Stimulated activated CD8-positive, alpha-beta memory T cell treated with anti-CD3 and anti-CD28 coated beads, Interleukin-7, amount 100 ng/mL, for 4 hours (primary cell): Measurements from ENCODE around the gene GPC3.
"Not testable (repeated sequence)": the region's sequence is repeated elsewhere in the genome, so short reads cannot be mapped to it uniquely, and the experiment has no call there.

Experiments used
- DNase-seq, 2 donors: peaks; one replicate each; pipeline ENCODE4 v3.0.0-alpha.2; 2020; ENCODE audit warnings: low read depth in 2 of 2

GPC3 gene

DNA sequence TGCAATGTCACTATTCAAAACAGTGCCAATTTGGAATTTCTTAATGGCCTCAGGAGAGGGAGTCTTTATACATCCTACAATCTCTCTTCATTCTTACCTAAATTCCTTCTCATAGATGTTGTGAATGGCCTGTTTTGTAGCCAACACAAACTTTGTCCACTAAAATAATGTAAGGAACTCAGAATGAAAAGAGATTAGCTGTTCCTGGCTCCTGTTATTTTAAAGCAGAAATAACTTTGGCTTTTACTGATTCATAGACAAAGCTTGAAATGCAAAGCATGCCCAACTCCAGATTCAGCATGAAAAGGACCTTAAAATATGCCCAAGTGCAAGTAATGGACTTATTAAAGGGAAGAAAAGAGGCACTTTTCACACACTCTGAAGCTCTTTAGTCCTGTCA is 424.1 kb downstream of the GPC3 start:
- no peak for DNase-seq

DNA sequence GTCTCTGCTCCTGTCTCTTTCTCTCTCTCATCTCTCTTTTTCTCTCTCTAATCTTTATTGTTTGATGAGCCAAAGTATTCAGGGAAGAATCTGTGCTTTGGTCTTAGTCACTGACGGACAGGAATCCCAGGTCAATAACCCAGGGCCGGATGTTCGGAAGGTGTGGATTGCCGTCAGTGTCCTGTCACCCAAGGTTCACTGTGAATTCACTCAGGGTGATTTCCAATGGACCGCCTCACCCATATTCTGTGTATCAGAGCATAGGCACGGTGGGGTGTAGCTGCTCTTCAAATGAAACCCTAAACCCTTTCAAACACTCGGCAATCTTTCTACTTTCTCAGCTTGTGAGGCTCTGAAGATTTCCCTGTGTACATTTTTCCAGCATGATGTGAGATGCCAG is 425.5 kb downstream of the GPC3 start:
- DNase-seq = no peak

DNA sequence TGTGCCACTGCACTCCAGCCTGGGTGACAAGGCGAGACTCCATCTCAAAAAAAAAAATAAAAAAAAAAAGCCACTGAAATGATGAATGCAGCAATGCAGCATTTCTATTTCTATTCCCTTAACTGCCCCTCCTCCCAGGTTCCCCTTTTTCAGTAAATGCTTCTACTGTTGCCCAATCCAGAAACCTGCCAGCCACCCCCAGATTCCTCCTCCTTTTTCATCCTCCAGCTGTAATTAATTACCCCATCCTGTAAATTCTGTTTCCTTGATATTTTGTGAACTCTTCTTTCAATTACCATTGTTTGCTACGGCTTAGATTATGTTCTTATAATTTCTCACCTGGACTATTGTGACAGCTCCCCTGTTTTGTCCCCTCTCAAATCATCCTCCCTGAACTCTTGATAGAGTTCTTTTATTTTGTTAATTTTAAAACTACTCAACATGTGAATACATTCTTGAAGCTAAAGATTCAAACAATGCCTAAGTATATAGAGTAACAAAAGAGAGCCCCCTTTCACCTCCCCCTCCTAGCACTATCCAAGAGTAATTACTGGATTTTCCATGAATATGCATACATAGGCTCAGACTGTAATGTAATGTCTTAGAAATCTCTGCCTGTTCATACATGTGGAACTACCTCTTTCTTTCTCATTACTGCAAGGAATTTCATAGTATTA is 429.5 kb downstream of the GPC3 start:
- DNase-seq = no peak

DNA sequence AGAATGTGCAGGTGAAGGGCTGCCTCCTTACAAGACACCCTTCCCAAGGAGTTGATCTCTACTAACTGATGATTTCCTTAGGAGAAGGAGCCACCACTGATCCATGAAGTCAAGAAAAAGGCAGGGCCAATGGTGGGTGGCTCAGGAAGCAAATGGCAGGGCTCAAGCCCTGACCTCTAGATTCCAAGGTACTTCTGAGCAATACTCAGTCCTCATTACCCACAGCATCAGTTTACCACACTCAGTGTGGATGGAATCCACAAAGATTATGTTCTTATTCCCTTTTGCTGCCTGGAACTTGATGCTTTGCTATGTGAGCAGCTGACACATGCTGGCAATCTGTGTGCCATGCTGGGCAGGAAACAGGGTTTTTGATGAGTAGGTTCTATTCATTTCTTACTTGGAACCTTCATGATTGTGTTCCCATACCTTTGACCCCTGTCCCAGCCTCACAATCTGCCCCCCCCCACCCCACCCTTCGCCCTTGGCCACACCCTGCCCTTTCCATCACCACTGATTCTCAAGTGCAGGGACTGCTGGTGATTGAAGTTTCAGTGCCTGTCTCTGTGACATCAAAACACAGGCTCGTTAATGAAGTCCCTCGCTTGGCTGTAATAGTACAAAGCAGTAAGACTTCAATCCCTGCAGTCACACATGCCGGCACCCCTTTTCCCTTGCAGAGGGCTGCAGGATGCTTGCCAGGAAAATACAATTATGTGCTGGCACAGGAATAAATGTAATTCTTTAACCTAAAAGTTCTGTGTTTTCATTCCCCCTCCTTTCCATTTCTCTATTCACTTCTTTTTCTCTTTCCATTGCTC is 434.5 kb downstream of the GPC3 start:
- DNase-seq = no peak

DNA sequence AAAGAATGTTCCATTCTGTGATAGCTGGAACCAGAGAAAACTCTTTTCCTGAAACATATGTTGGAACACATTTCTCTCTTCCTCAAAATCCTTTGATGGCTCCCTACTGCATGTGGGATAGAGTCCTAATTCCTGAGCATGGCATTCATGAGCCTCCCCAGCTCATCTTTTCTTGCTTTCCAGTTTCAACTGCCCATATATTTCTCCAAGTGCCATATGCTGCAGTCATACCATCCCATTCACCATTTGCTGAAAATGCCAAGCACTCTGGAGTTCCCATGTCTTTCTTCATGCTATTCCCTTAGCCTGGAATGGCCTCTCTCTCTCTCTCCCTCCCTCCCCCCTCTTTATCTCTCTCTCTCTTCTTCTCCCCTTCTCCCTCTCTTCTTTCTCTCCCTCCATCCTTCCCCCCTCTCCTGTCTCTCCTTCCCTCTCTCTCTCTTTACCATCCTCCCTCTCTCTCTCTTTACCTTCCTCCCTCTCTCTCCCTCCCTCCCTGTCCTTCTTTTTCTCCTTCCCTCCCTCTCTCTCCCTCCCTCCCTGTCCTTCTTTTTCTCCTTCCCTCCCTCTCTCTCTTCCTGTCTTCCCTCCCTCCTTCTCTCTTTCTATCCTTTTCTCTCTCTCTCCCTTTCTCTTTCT is 436.0 kb downstream of the GPC3 start:
- no peak for DNase-seq

DNA sequence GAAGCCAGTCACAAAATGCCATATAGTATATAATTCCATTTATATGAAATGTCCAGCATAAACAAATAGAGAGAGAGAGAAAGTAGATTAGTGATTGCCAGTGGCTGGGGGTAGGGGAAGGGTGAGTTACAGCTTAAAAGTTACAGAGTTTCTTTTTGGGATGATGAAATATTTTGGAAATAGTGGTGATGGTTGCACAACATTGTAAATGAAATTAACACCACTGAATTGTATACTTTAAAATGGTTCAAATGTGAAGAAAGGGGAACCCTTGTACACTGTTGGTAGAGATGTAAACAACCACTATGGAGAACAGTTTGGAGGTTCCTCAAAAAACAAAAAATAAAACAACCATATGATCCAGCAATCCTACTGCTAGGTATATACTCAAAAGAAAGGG is 439.0 kb downstream of the GPC3 start:
- no peak for DNase-seq

DNA sequence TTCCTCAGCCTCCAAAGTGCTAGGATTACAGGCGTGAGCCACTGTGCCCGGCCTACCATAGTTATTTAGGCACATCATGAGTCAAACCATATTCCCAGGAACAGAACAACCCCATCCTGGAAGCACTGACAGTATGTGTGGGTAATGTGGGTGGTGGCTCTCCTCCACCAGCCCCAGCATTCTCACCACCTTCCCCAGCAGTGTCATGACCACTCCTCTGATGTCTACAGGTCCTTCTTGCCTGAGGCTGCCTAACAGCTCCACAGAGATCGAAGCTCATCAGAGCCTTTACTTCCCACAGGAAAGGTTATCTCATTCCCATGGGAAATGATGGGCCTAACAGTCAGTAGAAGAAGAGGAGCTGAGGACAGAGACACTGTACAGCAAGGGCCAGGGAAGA is 440.6 kb downstream of the GPC3 start:
- DNase-seq = no peak

DNA sequence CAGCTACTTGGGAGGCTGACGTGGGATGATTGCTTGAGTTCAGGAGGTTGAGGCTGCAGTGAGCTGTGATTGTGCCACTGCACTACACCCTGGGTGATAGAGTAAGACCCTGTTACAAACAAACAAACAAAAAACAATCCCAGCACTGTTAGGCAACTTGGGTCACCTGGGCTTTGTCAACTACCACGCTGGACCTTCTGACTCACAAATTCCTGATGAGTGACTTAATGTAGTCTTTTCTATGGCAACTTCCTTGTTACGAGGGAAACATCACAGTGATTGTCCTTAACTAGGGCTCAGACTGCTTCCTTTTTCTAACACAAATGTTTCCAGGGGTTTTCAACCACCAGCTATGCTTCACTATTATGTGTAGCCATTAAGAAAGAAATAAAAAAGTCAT is 441.3 kb downstream of the GPC3 start:
- DNase-seq = no peak

DNA sequence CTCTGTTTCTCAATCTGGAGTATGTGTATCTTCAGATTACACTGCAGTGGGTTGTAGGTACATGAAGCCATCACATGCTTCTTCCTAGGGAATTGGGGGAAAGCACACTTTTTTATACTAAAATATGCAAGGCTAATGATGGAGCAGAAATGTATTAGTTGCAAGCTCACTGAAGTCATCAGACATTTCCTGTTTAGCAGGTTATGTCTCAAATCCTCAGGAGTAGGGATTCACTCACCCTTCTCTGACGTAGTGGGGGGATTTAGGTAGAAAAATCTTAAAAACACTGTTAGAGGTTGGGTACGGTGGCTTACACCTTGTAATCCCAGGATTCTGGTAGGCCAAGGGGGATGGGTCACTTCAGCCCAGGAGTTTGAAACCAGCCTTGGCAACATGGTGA is 441.7 kb downstream of the GPC3 start:
- DNase-seq = no peak

DNA sequence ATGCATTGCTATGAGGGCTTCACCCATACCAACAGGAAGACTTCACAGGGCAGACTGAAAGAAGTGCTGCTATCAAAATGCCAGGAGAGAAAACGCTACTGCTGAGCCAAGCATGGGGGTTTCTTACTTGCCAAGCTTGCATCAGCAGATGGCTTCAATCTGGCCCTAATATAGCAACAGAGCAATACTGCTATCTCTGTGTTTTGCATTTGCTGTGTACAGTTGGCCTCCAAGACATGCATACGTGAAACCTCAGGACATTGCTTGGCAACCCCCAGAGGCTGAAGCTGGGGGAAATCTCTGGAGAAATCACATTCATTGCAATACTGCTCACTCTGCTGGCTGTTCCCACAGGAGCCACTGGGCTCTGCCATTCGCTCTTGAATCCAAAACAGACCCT is 442.9 kb downstream of the GPC3 start:
- no peak for DNase-seq

DNA sequence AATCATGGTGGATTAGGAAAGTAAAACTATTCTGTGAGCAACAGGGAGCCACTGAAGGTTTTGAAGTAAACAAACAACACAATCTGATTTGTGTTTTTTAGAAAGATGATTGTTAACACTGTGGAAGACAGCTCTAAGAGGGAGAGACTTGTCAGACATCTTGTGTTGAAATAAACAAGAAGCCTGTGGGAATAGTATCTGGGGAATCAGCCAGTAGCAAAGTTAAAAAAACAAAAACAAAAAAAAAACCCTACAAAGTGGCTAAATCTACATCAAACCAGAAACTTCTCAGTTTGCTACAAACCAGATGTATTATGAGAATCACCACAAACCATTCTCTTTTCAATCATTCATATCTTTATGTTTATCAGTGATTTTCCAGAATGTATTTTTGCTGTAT is 444.4 kb downstream of the GPC3 start:
- no peak for DNase-seq

DNA sequence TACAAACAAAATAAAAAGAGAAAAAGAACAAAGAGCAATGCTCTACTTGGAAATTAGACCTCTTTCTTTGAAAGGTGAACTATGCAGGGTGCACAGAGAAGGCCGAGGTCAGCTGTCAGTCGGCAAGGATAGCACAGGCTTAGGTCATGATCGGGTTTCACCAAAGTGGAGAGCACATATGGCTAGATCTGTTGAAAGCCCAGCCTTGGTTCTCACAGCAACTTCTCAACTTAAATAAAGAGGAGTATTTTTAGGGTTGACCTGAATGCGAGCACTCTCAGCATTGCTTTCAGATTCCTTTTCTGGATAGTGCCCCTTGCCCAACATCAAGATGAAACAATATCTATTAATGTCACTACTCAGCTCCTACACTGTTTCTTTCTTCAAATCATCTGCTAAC is 447.2 kb downstream of the GPC3 start:
- no peak for DNase-seq

DNA sequence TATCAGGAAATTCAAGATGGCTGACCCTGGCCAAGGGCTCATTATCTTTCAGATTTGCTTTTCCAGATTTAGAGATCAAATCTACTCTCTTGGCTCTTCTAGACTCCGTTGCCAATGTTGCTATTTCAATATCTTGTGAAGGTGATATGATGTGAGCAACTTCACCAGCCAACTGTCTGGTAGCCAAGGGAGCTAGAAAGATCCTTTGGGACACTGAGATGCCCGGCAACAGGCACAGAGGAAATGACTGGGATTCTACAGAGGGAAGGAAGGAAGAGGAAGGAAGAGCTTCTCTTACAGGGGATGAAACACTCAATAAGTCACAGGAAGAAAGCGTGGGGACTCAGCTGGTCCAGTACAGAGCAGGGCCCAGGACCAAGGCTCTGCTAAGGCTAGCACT is 448.3 kb downstream of the GPC3 start:
- DNase-seq = no peak

DNA sequence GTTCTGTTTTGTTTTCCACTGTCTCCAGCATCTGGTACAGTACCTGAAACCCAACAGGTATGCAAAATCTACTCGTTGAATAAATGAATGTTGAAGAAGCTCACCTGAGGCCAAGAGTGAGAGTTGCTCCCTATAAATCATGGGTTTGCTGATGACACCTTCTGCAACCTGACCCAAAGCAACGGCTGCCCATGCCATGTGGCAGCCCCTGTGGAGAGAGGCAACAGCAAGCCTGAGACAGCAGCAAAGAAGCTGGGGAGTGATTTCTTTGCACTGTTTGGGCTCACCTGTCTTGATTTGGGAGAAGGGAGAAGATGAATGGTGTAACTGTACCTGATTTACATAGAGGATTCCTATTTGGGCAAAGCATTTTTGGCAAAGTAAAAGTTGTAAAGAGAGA is 450.3 kb downstream of the GPC3 start:
- no peak for DNase-seq

DNA sequence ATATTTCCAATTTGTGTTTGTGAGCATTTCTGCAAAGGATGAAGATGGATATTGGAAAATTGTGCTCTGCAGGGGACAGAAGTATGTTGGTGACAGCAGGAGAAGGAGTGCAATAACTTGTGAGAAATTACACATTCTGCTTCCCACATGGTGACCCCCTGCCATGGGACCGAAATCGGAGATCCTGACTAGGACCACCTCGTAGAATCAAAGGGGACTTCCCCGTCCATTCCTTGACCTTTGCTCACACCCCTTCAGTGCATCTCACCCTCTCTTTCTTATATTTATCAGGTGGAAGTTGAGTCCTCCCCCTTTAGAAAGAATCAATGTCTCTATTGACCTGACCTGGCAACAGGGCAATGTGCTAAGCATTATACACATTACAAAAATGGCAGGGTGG is 451.2 kb downstream of the GPC3 start:
- DNase-seq = no peak

DNA sequence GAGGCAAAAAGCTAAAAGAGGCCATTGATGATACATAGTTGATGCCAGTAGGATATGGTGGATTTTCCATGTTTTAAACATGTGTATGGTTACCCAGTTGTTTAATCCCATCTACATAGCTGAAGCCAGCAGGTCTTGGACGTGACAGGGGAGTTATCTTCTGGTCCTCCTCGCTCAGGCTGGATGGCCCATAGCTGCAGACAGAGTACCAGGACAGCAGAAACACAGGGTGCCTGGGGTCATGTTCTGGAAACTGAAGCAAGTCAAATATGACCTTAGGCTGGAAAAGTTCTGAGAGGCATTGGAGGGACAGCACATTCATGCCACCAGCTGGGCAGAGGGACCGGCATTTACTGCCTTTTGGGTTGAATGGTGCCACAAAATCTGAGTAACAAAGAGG is 452.1 kb downstream of the GPC3 start:
- DNase-seq = no peak

DNA sequence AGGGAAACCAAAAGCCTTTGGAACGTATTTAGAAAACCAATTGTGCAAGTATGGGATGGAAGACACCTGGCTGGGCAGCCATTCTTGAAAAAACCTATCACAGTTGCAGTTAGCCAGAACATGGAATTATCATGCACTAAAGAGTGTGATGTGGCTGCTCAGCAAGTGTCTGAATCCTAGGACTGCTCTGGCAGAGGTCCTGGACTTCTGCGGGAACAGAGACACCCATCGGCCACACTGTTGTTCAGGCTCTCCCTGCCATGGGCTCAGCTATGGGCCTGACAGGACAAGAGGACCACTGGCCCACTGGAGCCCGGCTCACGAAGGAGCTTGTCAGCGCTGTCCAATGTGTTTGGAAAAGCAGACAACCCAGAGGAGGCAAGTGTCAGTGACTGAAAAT is 454.4 kb downstream of the GPC3 start:
- no peak for DNase-seq

DNA sequence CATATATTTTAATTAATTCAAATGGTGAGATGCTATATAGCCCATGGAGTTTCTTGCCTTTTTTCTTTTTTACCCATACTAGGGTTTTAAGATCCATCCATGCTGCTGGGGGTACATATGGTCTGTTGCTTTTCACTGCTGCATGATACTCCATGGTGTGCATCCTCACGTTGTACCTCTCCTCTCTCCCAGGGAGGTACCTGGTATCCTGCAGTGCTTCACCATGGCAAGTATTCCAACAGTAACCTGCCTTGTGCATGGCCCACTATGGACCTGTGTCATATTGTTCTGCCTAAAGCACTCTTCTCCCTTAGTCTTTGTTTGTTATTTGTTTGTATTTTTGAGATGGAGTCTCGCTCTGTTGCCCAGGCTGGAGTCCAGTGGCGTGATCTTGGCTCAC is 455.8 kb downstream of the GPC3 start:
- DNase-seq = no peak

DNA sequence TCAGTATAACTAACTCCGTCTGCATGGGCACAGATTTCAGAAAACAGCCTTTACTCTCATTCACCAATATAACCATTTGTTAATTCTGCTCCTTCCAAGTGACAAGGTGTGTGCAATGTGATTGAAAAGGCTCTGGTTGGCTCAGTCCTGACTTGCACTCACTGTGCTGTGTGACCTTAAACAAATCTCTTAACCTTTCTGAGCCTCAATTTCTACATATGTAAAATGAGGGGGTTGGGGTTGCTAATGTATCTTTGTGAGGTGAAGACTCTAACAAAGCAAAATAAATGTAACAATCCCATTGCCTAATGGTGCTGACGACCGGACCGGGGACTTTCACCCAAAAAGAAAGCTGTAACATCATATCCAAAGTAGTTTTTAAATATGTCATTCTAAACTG is 457.6 kb downstream of the GPC3 start:
- DNase-seq = no peak

DNA sequence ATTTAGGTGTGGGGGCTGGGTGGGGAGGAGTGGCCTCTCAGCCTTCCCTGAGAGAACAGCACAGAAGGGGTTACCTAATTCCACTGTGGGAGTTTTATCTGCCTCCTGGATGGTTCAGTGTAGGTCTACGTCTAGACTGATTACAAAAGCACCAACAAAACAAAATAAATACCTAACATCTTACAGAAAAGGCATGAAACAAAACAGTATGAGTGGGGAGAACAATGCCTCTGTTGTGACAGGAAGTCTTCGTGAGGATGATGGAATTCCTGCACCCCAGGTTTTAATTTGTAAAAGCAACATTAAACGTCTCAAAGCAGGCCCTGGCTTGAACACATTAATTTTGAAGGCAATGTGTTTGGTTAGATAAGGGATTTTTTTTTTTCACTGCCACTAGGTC is 458.0 kb downstream of the GPC3 start:
- DNase-seq = no peak

DNA sequence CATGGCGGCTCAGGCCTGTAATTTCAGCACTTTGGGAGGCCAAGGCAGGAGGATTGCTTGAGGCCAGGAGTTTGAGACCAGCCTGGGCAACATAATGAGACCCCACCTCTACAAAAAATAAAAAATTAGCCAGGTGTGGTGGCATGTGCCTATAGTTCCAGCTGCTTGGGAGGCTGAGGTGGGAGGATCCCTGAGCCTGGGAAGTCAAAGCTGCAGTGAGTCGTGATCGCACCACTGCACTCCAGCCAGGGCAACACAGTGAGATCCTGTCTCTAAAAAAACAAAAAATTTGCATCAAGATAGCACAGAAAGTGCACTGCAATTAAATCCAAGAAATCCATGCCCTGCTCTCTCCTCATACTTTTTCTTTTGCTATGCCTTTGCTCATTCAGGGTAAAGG is 458.6 kb downstream of the GPC3 start:
- not testable (repeated sequence) for DNase-seq

DNA sequence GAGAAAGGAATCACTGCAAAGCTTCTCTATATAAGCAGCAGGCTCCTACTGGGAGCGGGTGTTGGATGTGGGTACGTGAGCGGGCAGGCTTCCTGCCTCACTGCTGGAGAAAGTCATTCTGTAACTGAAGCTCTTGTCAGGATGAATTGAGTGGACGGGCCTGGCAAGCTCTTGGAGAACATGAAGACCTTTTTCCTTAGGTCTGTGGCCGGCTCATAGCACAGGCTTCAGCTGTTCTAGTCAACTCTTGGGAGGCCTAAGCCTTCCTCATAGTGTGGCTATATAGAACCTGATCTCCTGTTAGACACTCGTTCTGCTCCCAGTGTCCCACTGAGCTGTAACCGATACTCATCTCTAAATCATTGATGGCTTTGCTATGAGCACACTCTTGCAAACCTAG is 461.9 kb downstream of the GPC3 start:
- DNase-seq = no peak

DNA sequence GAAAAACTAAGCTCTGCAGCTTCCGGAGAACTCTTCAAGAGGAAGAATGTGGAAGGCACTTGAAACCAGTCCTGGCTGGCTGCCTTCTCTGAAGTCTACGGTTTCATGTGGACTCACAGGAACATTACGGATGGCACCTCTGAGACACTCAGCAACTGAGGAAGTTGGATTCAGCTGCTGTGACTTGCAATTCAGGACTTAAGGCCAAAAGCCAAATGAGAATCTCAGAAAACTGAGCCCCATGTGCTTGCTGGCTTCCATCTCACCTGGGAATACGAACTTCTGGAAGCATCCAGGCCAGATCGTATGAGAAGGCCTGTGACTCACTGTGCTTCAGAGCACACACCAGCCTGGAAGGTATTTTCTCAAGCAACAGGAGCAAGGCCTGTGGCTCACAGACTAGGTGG is 462.3 kb downstream of the GPC3 start:
- no peak for DNase-seq
